GM23338 (cell line): ENCODE measurements around the gene RAB40C.

ENCODE experiments used
- POLR2AphosphoS5 ChIP-seq: IDR thresholded peaks from 2 replicates; pipeline ENCODE4 v1.6.1; 2016; ENCODE audit warnings: antibody characterized with exemption, low read depth
- TF ChIP-seq, protein P1 (sequence below), 2 experiments: fragments of 200-600 bp in 1 of 2; sonication (generic) in 1 of 2; conservative IDR thresholded peaks; 2 replicates each; pipeline versions ENCODE4 v1.5.1 to v1.6.1; 2016 to 2017; ENCODE audit warnings: antibody characterized with exemption in 2 of 2, low read depth in 2 of 2, mild to moderate bottlenecking in 2 of 2, moderate library complexity in 1 of 2

DNA sequence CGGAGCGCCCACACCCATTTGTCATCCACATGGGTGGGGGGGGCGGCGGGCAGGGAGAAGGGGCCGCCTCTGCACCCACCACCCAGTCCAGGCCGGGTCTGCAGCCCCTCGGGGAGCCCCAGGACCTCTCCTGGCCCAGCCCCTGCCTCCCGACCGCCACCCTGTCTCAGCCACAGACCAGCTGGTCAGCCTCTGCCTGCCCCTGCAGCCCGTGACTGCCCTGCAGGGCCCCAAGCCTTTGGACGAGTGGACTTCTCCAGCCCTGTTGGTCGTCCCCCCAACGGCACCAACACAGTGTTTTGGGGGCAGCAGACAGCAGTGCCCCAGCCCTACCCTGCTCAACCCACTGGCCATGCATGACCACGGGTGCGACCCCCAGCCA, 28.5 kb upstream of the RAB40C start:
- TF ChIP-seq, protein P1, sequence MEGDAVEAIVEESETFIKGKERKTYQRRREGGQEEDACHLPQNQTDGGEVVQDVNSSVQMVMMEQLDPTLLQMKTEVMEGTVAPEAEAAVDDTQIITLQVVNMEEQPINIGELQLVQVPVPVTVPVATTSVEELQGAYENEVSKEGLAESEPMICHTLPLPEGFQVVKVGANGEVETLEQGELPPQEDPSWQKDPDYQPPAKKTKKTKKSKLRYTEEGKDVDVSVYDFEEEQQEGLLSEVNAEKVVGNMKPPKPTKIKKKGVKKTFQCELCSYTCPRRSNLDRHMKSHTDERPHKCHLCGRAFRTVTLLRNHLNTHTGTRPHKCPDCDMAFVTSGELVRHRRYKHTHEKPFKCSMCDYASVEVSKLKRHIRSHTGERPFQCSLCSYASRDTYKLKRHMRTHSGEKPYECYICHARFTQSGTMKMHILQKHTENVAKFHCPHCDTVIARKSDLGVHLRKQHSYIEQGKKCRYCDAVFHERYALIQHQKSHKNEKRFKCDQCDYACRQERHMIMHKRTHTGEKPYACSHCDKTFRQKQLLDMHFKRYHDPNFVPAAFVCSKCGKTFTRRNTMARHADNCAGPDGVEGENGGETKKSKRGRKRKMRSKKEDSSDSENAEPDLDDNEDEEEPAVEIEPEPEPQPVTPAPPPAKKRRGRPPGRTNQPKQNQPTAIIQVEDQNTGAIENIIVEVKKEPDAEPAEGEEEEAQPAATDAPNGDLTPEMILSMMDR (conservative IDR thresholded peaks at IDR 0.05; ENCODE audit: low read depth in 2 of 2): no peak
- TF ChIP-seq POLR2AphosphoS5: no peak
